Neural progenitor cell (in vitro differentiated cells): ENCODE measurements around the gene TCOF1. TPM values are rescaled to one million over a fixed set of nuclear protein-coding genes. Genes with fewer than 3 reads are reported as not detected.

Experiments used
- DNase-seq: peaks from one replicate; pipeline ENCODE4 v3.0.0-alpha.2; 2016; ENCODE audit warnings: low spot score
- H2AFZ ChIP-seq: fragments of 200-600 bp; sonication (generic); replicated peaks from 2 replicates; pipeline ENCODE4 v1.6.1; 2016; ENCODE audit warnings: antibody characterized with exemption
- H3F3A ChIP-seq: fragments of 200-600 bp; sonication (generic); 2 replicates; pipeline ENCODE4 v1.6.1; 2016; ENCODE audit warnings: antibody characterized with exemption, low read depth
- H3K27ac ChIP-seq: fragments of 200-600 bp; sonication (generic); 2 replicates; pipeline ENCODE4 v1.5.1; 2016; ENCODE audit warnings: mild to moderate bottlenecking
- H3K27me3 ChIP-seq: fragments of 200-600 bp; sonication (generic); 2 replicates; pipeline ENCODE4 v1.6.1; 2016; ENCODE audit warnings: mild to moderate bottlenecking, moderate library complexity
- H3K36me3 ChIP-seq: fragments of 200-600 bp; sonication (generic); 2 replicates; pipeline ENCODE4 v1.5.1; 2016
- H3K4me1 ChIP-seq: fragments of 200-600 bp; sonication (generic); 2 replicates; pipeline ENCODE4 v1.6.1; 2016; ENCODE audit warnings: mixed run types
- H3K4me2 ChIP-seq: fragments of 200-600 bp; sonication (generic); 2 replicates; pipeline ENCODE4 v1.6.1; 2016
- H3K4me3 ChIP-seq: fragments of 200-600 bp; sonication (generic); 2 replicates; pipeline ENCODE4 v1.5.1; 2016
- H3K79me2 ChIP-seq: fragments of 200-600 bp; sonication (generic); 2 replicates; pipeline ENCODE4 v1.6.1; 2016; ENCODE audit warnings: low read depth
- H3K9ac ChIP-seq: fragments of 200-600 bp; sonication (generic); 2 replicates; pipeline ENCODE4 v1.6.1; 2016
- H3K9me3 ChIP-seq: fragments of 200-600 bp; sonication (generic); 2 replicates; pipeline ENCODE4 v1.5.1; 2016; ENCODE audit warnings: low read depth
- H4K20me1 ChIP-seq: fragments of 200-600 bp; sonication (generic); 2 replicates; pipeline ENCODE4 v1.6.1; 2016; ENCODE audit warnings: low read depth
- H3K27ac Mint-ChIP-seq: 3 replicates; pipeline ENCODE4 v1.8.0; 2021; ENCODE audit warnings: mixed read lengths
- H3K27me3 Mint-ChIP-seq: 2 replicates; pipeline ENCODE4 v1.8.0; 2022; ENCODE audit warnings: low read depth, mild to moderate bottlenecking, inconsistent platforms, moderate library complexity, mixed read lengths; ENCODE audit not compliant: insufficient read depth
- H3K36me3 Mint-ChIP-seq: 3 replicates; pipeline ENCODE4 v1.8.0; 2021; ENCODE audit warnings: mixed read lengths
- H3K4me1 Mint-ChIP-seq: 3 replicates; pipeline ENCODE4 v1.8.0; 2021; ENCODE audit warnings: mixed read lengths
- H3K4me3 Mint-ChIP-seq: 3 replicates; pipeline ENCODE4 v1.8.0; 2021; ENCODE audit warnings: mild to moderate bottlenecking, moderate library complexity, mixed read lengths
- H3K9me3 Mint-ChIP-seq: 3 replicates; pipeline ENCODE4 v1.8.0; 2020; ENCODE audit warnings: mixed read lengths
- EZH2 ChIP-seq: fragments of 200-600 bp; sonication (generic); IDR thresholded peaks from 2 replicates; pipeline ENCODE4 v1.6.1; 2017; ENCODE audit warnings: antibody characterized with exemption, mild to moderate bottlenecking, moderate library complexity
- EZH2phosphoT487 ChIP-seq: fragments of 200-600 bp; sonication (generic); IDR thresholded peaks from 2 replicates; pipeline ENCODE4 v1.6.1; 2017; ENCODE audit warnings: antibody characterized with exemption
- total RNA-seq: library from RNA; depleted of rRNA; stranded (reverse); fragments of >200 nt; gene quantifications from 2 replicates; pipeline ENCODE4 v1.2.3, GENCODE V29; 2015; ENCODE audit warnings: low replicate concordance
- TF ChIP-seq, protein P1 (sequence below): fragments of 200-600 bp; sonication (generic); IDR thresholded peaks from 2 replicates; pipeline ENCODE4 v1.5.1; 2017; ENCODE audit warnings: antibody characterized with exemption, mild to moderate bottlenecking

The TCOF1 gene
- total RNA-seq, 1 donor from 2014 or later: 37.9 TPM

- H2AFZ ChIP-seq: no peak overlapping the region
- H3K4me1 Mint-ChIP-seq: peaks cover 7% of the 10 kb centered on the region
- TF ChIP-seq EZH2: no peak
- TF ChIP-seq, protein P1, sequence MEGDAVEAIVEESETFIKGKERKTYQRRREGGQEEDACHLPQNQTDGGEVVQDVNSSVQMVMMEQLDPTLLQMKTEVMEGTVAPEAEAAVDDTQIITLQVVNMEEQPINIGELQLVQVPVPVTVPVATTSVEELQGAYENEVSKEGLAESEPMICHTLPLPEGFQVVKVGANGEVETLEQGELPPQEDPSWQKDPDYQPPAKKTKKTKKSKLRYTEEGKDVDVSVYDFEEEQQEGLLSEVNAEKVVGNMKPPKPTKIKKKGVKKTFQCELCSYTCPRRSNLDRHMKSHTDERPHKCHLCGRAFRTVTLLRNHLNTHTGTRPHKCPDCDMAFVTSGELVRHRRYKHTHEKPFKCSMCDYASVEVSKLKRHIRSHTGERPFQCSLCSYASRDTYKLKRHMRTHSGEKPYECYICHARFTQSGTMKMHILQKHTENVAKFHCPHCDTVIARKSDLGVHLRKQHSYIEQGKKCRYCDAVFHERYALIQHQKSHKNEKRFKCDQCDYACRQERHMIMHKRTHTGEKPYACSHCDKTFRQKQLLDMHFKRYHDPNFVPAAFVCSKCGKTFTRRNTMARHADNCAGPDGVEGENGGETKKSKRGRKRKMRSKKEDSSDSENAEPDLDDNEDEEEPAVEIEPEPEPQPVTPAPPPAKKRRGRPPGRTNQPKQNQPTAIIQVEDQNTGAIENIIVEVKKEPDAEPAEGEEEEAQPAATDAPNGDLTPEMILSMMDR: no peak
- no peak for TF ChIP-seq EZH2phosphoT487
- H3K4me3 ChIP-seq: no peak overlapping the region
- no peak overlapping the region for H3K27ac ChIP-seq
- no peaks in the 10 kb centered on the region for H3K79me2 ChIP-seq
- no peaks in the 10 kb centered on the region for H3K27me3 Mint-ChIP-seq
- no peaks in the 10 kb centered on the region for H3K9me3 ChIP-seq
- H3K9me3 Mint-ChIP-seq: no peaks in the 10 kb centered on the region
- no peak for DNase-seq
- H3K4me1 ChIP-seq: no peaks in the 10 kb centered on the region
- no peak overlapping the region for H3K9ac ChIP-seq
- no peak overlapping the region for H3K27ac Mint-ChIP-seq
- no peak overlapping the region for H3K4me3 Mint-ChIP-seq
- no peaks in the 10 kb centered on the region for H4K20me1 ChIP-seq
- H3K27me3 ChIP-seq: no peaks in the 10 kb centered on the region
- no peaks in the 10 kb centered on the region for H3F3A ChIP-seq
- H3K36me3 ChIP-seq: peaks cover 4% of the 10 kb centered on the region
- no peak overlapping the region for H3K4me2 ChIP-seq
- H3K36me3 Mint-ChIP-seq: peaks cover 22% of the 10 kb centered on the region
Observed at GRCh38 chr5:150391986-150392385, 34.5 kb downstream of the TCOF1 start.

DNA sequence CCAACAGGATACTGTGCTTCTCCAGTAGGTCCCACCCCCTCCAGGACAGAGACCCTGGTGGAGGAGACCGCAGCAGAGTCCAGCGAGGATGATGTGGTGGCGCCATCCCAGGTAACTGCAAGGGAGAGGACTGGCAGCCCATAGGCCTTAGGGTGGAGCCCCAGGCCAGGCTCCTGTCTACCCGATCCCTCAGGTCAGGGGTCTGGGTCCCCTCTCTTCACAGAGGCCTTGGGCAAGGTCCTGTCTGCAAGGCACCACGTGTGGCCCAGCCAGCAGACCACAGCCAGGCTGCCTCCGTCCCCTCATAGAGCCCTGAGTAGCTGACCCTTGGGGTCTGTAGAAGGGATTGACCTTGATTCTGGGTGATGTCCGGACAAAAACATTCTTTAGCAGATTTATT, 35.2 kb downstream of the TCOF1 start:
- TF ChIP-seq EZH2phosphoT487 (no peak), EZH2 (no peak)
- TF ChIP-seq, protein P1: no peak
- H3F3A ChIP-seq: no peaks in the 10 kb centered on the region
- DNase-seq: no peak
- H3K9me3 Mint-ChIP-seq: no peaks in the 10 kb centered on the region
- H3K4me1 ChIP-seq: no peaks in the 10 kb centered on the region
- H3K79me2 ChIP-seq: no peaks in the 10 kb centered on the region
- H4K20me1 ChIP-seq: no peaks in the 10 kb centered on the region
- H2AFZ ChIP-seq: no peak overlapping the region
- no peak overlapping the region for H3K27ac ChIP-seq
- H3K9ac ChIP-seq: no peak overlapping the region
- H3K4me1 Mint-ChIP-seq: peaks cover 7% of the 10 kb centered on the region
- H3K36me3 Mint-ChIP-seq: peaks cover 26% of the 10 kb centered on the region
- H3K27me3 ChIP-seq: no peaks in the 10 kb centered on the region
- H3K4me2 ChIP-seq: no peak overlapping the region
- no peaks in the 10 kb centered on the region for H3K9me3 ChIP-seq
- peaks cover 4% of the 10 kb centered on the region for H3K36me3 ChIP-seq
- no peak overlapping the region for H3K4me3 ChIP-seq
- H3K4me3 Mint-ChIP-seq: no peak overlapping the region
- H3K27ac Mint-ChIP-seq: no peak overlapping the region
- no peaks in the 10 kb centered on the region for H3K27me3 Mint-ChIP-seq

GRCh38 chr5:150393096-150393645, 35.7 kb downstream of the TCOF1 start:
- H4K20me1 ChIP-seq: no peaks in the 10 kb centered on the region
- H3K9ac ChIP-seq: no peak overlapping the region
- Mint-ChIP-seq H3K27ac (no peak overlapping the region), H3K4me3 (no peak overlapping the region), H3K36me3 (peaks cover 26% of the 10 kb centered on the region), H3K27me3 (no peaks in the 10 kb centered on the region), H3K9me3 (no peaks in the 10 kb centered on the region), H3K4me1 (peaks cover 7% of the 10 kb centered on the region)
- no peak overlapping the region for H3K27ac ChIP-seq
- no peak for DNase-seq
- no peaks in the 10 kb centered on the region for H3K79me2 ChIP-seq
- no peaks in the 10 kb centered on the region for H3K9me3 ChIP-seq
- H3F3A ChIP-seq: no peaks in the 10 kb centered on the region
- H3K36me3 ChIP-seq: peaks cover 4% of the 10 kb centered on the region
- H3K4me3 ChIP-seq: no peak overlapping the region
- no peak overlapping the region for H2AFZ ChIP-seq
- H3K27me3 ChIP-seq: no peaks in the 10 kb centered on the region
- TF ChIP-seq, protein P1: no peak
- no peak for TF ChIP-seq EZH2phosphoT487
- TF ChIP-seq EZH2: no peak
- H3K4me1 ChIP-seq: no peaks in the 10 kb centered on the region
- H3K4me2 ChIP-seq: no peak overlapping the region
